K562 (cell line): Measurements from ENCODE around the gene NDUFAF8. TPM values are rescaled to one million over a fixed set of nuclear protein-coding genes. Genes with fewer than 3 reads are reported as not detected.

Source experiments
- ATAC-seq: fragments of 200-7000 bp; cut with Tn5 transposase; 3 replicates; pipeline ENCODE4 v1.9.1; 2020; ENCODE audit warnings: moderate library complexity
- BruUV-seq: library from RNA; stranded (reverse); fragments of 400-500 nt; replicated peaks from 2 replicates; lab custom pipeline; 2021; lab: Mats Ljungman, UMichigan
- CTCF ChIA-PET: fragments of 300-600 bp; formaldehyde crosslinking; extraction: SDS; loops from one replicate; lab custom pipeline; 2021; ENCODE audit warnings: low intra/inter-chr PET ratio; lab: Yijun Ruan, JAX
- POLR2A ChIA-PET: fragments of 300-600, 350-650 bp; sonication (Branson Sonifier 250); formaldehyde crosslinking; extraction: SDS; loops from one replicate; lab custom pipeline; 2021; ENCODE audit warnings: antibody characterized with exemption, inconsistent platforms; lab: Yijun Ruan, JAX
- DNase-seq, 4 experiments: peaks; one replicate each; pipeline versions ENCODE4 v3.0.0 to v3.0.0-alpha.2; 2011 to 2018; ENCODE audit warnings: low spot score in 3 of 4, mixed read lengths in 3 of 4; ENCODE audit errors: extremely low read depth in 1 of 4
- FAIRE-seq: peaks from 2 replicates; lab custom pipeline; 2011; peaks lifted over from hg19 to GRCh38; lab: Jason Lieb, UNC
- H2AFZ ChIP-seq: 2 replicates; pipeline ENCODE4 v1.6.0; 2011; ENCODE audit warnings: low read depth, low read length, control low read depth, inconsistent platforms
- H3K27ac ChIP-seq: fragments of 200-600 bp; 3 replicates; pipeline ENCODE4 v1.8.0; 2011; ENCODE audit warnings: low read depth, mild to moderate bottlenecking, control low read depth, inconsistent platforms, low read length, moderate library complexity, mixed read lengths; ENCODE audit errors: extremely low read depth
- H3K27me3 ChIP-seq, 2 experiments: fragments of 300-600 bp in 1 of 2; 2 replicates in 1 of 2; 3 replicates in 1 of 2; pipeline versions ENCODE4 v1.6.0 to v1.8.0; 2011; ENCODE audit warnings: inconsistent platforms in 2 of 2, low read length in 2 of 2, mild to moderate bottlenecking in 1 of 2, mixed read lengths in 1 of 2, moderate library complexity in 1 of 2; ENCODE audit not compliant: control insufficient read depth in 2 of 2, insufficient read depth in 2 of 2
- H3K36me3 ChIP-seq: fragments of 300-600 bp; 3 replicates; pipeline ENCODE4 v1.8.0; 2011; ENCODE audit warnings: mild to moderate bottlenecking, low read length, inconsistent platforms; ENCODE audit not compliant: control insufficient read depth, insufficient read depth
- H3K4me1 ChIP-seq, 2 experiments: fragments of 200-600 bp in 1 of 2; replicated peaks in 1 of 2; 2 replicates in 1 of 2; 3 replicates in 1 of 2; pipeline versions ENCODE4 v1.5.1 to v1.8.0; 2011; ENCODE audit warnings: inconsistent platforms in 2 of 2, low read length in 2 of 2, mild to moderate bottlenecking in 1 of 2, mixed read lengths in 1 of 2, moderate library complexity in 1 of 2; ENCODE audit not compliant: control insufficient read depth in 2 of 2, insufficient read depth in 2 of 2
- H3K4me2 ChIP-seq: 2 replicates; pipeline ENCODE4 v1.6.1; 2011; ENCODE audit warnings: low read length, control low read depth, inconsistent platforms, mixed read lengths; ENCODE audit not compliant: insufficient read depth
- H3K4me3 ChIP-seq: fragments of 200-600 bp; sonication (generic), shearing (Covaris generic); 2 replicates; pipeline ENCODE4 v1.5.1; 2016; ENCODE audit warnings: control low read depth, inconsistent platforms
- H3K79me2 ChIP-seq: fragments of 200-600 bp; 3 replicates; pipeline ENCODE4 v1.8.0; 2011; ENCODE audit warnings: low read length, inconsistent platforms; ENCODE audit not compliant: control insufficient read depth, insufficient read depth
- H3K9ac ChIP-seq, 2 experiments: 2 replicates each; pipeline versions ENCODE4 v1.6.0 to v1.6.1; 2011; ENCODE audit warnings: low read depth in 2 of 2, low read length in 2 of 2, control low read depth in 1 of 2, inconsistent platforms in 1 of 2, mild to moderate bottlenecking in 1 of 2, mixed read lengths in 1 of 2; ENCODE audit not compliant: insufficient read depth in 1 of 2
- H3K9me1 ChIP-seq: one replicate; pipeline ENCODE4 v1.6.0; 2011; ENCODE audit warnings: inconsistent platforms, mild to moderate bottlenecking, low read length, moderate library complexity; ENCODE audit not compliant: control insufficient read depth, insufficient read depth
- H3K9me3 ChIP-seq: replicated peaks from 2 replicates; pipeline ENCODE4 v1.5.1; 2011; ENCODE audit warnings: low read depth, low read length, inconsistent platforms; ENCODE audit not compliant: control insufficient read depth, insufficient read depth
- H4K20me1 ChIP-seq: replicated peaks from 2 replicates; pipeline ENCODE4 v1.6.1; 2011; ENCODE audit warnings: low read length, inconsistent platforms, mixed read lengths; ENCODE audit not compliant: control insufficient read depth, insufficient read depth
- ATF1 ChIP-seq, 2 experiments: fragments of 450-650 bp in 1 of 2; IDR thresholded peaks; 2 replicates each; pipeline ENCODE4 v1.6.1; 2016; ENCODE audit warnings: missing compliant biosample characterization in 1 of 2, missing genetic modification characterization in 1 of 2
- FOXP4 ChIP-seq: sonication (generic); formaldehyde crosslinking; IDR thresholded peaks from 2 replicates; pipeline ENCODE4 v1.8.0; 2022; ENCODE audit warnings: mild to moderate bottlenecking, missing genetic modification reagents, borderline replicate concordance
- HCFC1 ChIP-seq: IDR thresholded peaks from 2 replicates; pipeline ENCODE4 v1.6.1; 2012; ENCODE audit warnings: low read depth, low read length, improper control_type of control experiment
- JUN ChIP-seq, 2 experiments: sonication (generic) in 1 of 2; formaldehyde crosslinking in 1 of 2; IDR thresholded peaks; 2 replicates each; pipeline versions ENCODE4 v1.6.1 to v1.8.0; 2012 to 2022; ENCODE audit warnings: borderline replicate concordance in 2 of 2, mild to moderate bottlenecking in 2 of 2, improper control_type of control experiment in 1 of 2, low read depth in 1 of 2, low read length in 1 of 2, missing genetic modification reagents in 1 of 2
- SIX5 ChIP-seq, 2 experiments: IDR thresholded peaks; 2 replicates each; pipeline ENCODE4 v1.6.1; 2011; ENCODE audit warnings: low read length in 2 of 2, borderline replicate concordance in 1 of 2, low read depth in 1 of 2, mild to moderate bottlenecking in 1 of 2, moderate library complexity in 1 of 2; ENCODE audit not compliant: insufficient read depth in 1 of 2
- SP2 ChIP-seq: IDR thresholded peaks from 2 replicates; pipeline ENCODE4 v1.6.1; 2011; ENCODE audit warnings: mild to moderate bottlenecking, low read depth, low read length, moderate library complexity; ENCODE audit not compliant: poor library complexity, severe bottlenecking; ENCODE audit errors: extremely low read depth
- TAF15 ChIP-seq: fragments of 200-400 bp; formaldehyde crosslinking; IDR thresholded peaks from 2 replicates; pipeline ENCODE4 v1.6.1; 2017; ENCODE audit warnings: mild to moderate bottlenecking, low read depth, low read length, moderate library complexity
- TCF15 ChIP-seq: fragments of 250-450 bp; sonication (Bioruptor Pico); IDR thresholded peaks from 2 replicates; pipeline ENCODE4 v1.8.0; 2022; ENCODE audit warnings: moderate library complexity, mild to moderate bottlenecking, inconsistent platforms
- ZBTB33 ChIP-seq: sonication (generic); formaldehyde crosslinking; IDR thresholded peaks from 2 replicates; pipeline ENCODE4 v1.8.1; 2023; ENCODE audit warnings: mild to moderate bottlenecking, missing genetic modification reagents
- ZNF134 ChIP-seq: fragments of 250-450 bp; sonication (Bioruptor Pico); conservative IDR thresholded peaks from 2 replicates; pipeline ENCODE4 v1.4.0; 2020
- ZNF217 ChIP-seq: sonication (generic); formaldehyde crosslinking; IDR thresholded peaks from 2 replicates; pipeline ENCODE4 v1.8.0; 2022; ENCODE audit warnings: mild to moderate bottlenecking, missing genetic modification reagents
- ZNF445 ChIP-seq: fragments of 250-450 bp; sonication (Bioruptor Pico); IDR thresholded peaks from 2 replicates; pipeline ENCODE4 v1.4.0; 2020; ENCODE audit warnings: low read depth, mild to moderate bottlenecking, moderate library complexity
- ZNF668 ChIP-seq: fragments of 250-450 bp; sonication (Bioruptor Pico); IDR thresholded peaks from 2 replicates; pipeline ENCODE4 v1.8.0; 2022; ENCODE audit warnings: mild to moderate bottlenecking, inconsistent platforms
- WGBS: fragments of 100-300 bp; shearing (Covaris generic); methylation state at CpG from one replicate; pipeline ENCODE4 v1.1.6; 2016; ENCODE audit warnings: low coverage, mixed read lengths; ENCODE audit not compliant: insufficient coverage; ENCODE audit errors: missing lambda C conversion rate; 5-methylcytosine and 5-hydroxymethylcytosine counted together
- in situ Hi-C: fragments of 300-500 bp; cut with MboI; formaldehyde crosslinking; loops from 4 replicates; pipeline ENCODE4 v1.15.0; 2018; ENCODE audit warnings: inconsistent platforms, mixed read lengths
- intact Hi-C: fragments of 100-400 bp; cut with micrococcal nuclease; formaldehyde crosslinking; loops from 2 replicates; pipeline ENCODE4 v1.14.2; 2022
- polyA plus RNA-seq, 8 experiments: library from polyadenylated mRNA; depleted of rRNA in 4 of 8; stranded (reverse) in 5 of 8; unstranded in 3 of 8; fragments of >200 nt; fragmentation: Nextera tagmentation in 2 of 8; fragmentation: Illumina TruSeq in 1 of 8; extraction: Ambion mirVana in 2 of 8; extraction: Trizol in 1 of 8; gene quantifications; 2 replicates each; pipeline versions ENCODE4 v1.2.1 to v1.2.3, GENCODE V29; 2011 to 2014; ENCODE audit warnings: inconsistent platforms in 1 of 8, missing spikeins in 1 of 8
- total RNA-seq, 7 experiments: library from RNA; depleted of rRNA in 6 of 7; stranded (reverse); fragments of >200 nt in 6 of 7; fragmentation: Illumina TruSeq in 2 of 7; extraction: Trizol in 2 of 7; gene quantifications; 2 replicates each; pipeline versions ENCODE4 v1.2.1 to v1.2.3, GENCODE V29; 2011 to 2021; ENCODE audit warnings: low replicate concordance in 1 of 7

The NDUFAF8 gene
- total and polyA plus RNA-seq, 9 of the 15 experiments (the other 6 are each of a cell fraction or from before 2014, with no cell fraction given) = 13.5 to 144 (median 90.0) TPM

GRCh38 chr17:81196505-81197408 is 42.4 kb upstream of the NDUFAF8 start:
- WGBS = 83% methylated on average over 34 of the region's 45 CpGs
- intact Hi-C loops = no loop called here
- Histone ChIP-seq H3K79me2 (no peaks in the 10 kb centered on the region), H3K27me3 (no peaks in the 10 kb centered on the region), H2AFZ (no peak overlapping the region), H3K27ac (no peak overlapping the region), H3K9ac (peak overlapping the region in 1 of 2 experiments; percentile 26; a peak in 1 of 4 replicates), H3K9me3 (no peaks in the 10 kb centered on the region), H3K4me3 (no peak overlapping the region), H3K4me2 (no peak overlapping the region), H3K9me1 (peaks cover 3% of the 10 kb centered on the region), H3K4me1 (peaks cover 13 to 62% of the 10 kb centered on the region in 2 experiments), H3K36me3 (peaks cover 4% of the 10 kb centered on the region; the same call in 2 of the 3 replicates), H4K20me1 (no peaks in the 10 kb centered on the region)
- ATAC-seq (no peak), FAIRE-seq (no peak), DNase-seq (no peak)
- no TSS peak for BruUV-seq
- in situ Hi-C loops = no loop called here
- no peak for TF ChIP-seq TAF15
- peak; percentile 86 for TF ChIP-seq ZNF134 (CRISPR knock-in tag)
- TF ChIP-seq FOXP4 (CRISPR knock-in tag) = no peak
- TF ChIP-seq SIX5 (IDR thresholded peaks at IDR 0.05; ENCODE audit: borderline replicate concordance in 1 of 2, insufficient read depth in 1 of 2, low read depth in 1 of 2, low read length in 2 of 2) = no peak
- no peak for TF ChIP-seq ZNF445 (CRISPR knock-in tag)
- TF ChIP-seq SP2 = no peak
- TF ChIP-seq HCFC1 = no peak
- no peak for TF ChIP-seq ATF1 (CRISPR knock-in tag; IDR thresholded peaks at IDR 0.05)
- TF ChIP-seq ATF1 (tag; IDR thresholded peaks at IDR 0.05) = no peak
- no peak for TF ChIP-seq JUN (IDR thresholded peaks at IDR 0.05; ENCODE audit: borderline replicate concordance, low read depth, low read length)
- TF ChIP-seq JUN (CRISPR knock-in tag; IDR thresholded peaks at IDR 0.05; ENCODE audit: borderline replicate concordance) = no peak
- TF ChIP-seq ZNF668 (CRISPR knock-in tag) = no peak
- peak; percentile 71; the same call in 1 of the 2 replicates for TF ChIP-seq ZBTB33 (CRISPR knock-in tag)
- no peak for TF ChIP-seq ZNF217
- no peak for TF ChIP-seq TCF15
- POLR2A ChIA-PET = interaction anchor here (0.7 to 1.9 kb wide), 3 partner anchors 12 to 383 kb away, joined by 3 to 6 read pairs (median 5); no protein-coding TSS in a partner anchor
- CTCF ChIA-PET = no interaction called here
